Measurements from ENCODE around the gene ADCY6. TPM values are rescaled to one million over a fixed set of nuclear protein-coding genes. Genes with fewer than 3 reads are reported as not detected.

Gene ADCY6
- total and polyA plus RNA-seq, 12 donors = 20.8 to 55.3 (median 31.0) TPM

DNA sequence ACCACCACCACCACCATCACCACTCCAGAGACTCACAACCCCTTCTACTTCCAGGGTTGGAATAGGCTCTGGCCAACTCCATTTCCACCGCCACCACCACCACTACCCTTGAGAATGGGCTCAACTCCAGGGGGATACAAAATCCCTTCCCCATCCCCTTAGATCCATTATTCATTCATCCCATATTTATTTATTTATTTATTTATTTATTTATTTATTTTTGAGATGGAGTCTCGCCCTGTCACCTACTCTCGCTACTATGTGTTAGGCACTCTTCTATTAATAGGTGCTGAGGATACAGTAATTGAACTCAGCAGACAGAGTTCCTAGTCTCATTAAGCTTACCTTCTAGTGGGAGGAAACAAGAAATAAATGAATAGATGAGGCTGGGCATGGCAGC lies 4.8 kb upstream of the ADCY6 start:
- H3K9me3 ChIP-seq (replicated peaks in 1 of 3) = no peaks in the 10 kb centered on the region
- peaks cover 0 to 6% of the 10 kb centered on the region in 2 donors for H3K4me1 ChIP-seq (replicated peaks in 1 of 2)
- intact Hi-C loops (cut with DNase I) = loop anchor here in 1 of 2 donors (5.0 kb wide), 1 partner anchor 41 kb away; no protein-coding TSS in a partner anchor
- TF ChIP-seq CTCF (IDR thresholded peaks at IDR 0.05) = no peak
- TF ChIP-seq POLR2A (IDR thresholded peaks at IDR 0.05) = no peak
- DNase-seq = no peak
- no peaks in the 10 kb centered on the region for H3K27me3 ChIP-seq
- H3K36me3 ChIP-seq (replicated peaks in 1 of 2) = no peaks in the 10 kb centered on the region
- 80 to 91% (median 87%) methylated on average over 3 of the region's 3 CpGs for WGBS, 4 donors
- no peak overlapping the region for H3K27ac ChIP-seq
- no peak overlapping the region for H3K4me3 ChIP-seq

GRCh38 chr12:48789858-48790326 lies 1.0 kb upstream of the ADCY6 start:
- Histone ChIP-seq H3K36me3 (replicated peaks in 1 of 2) (no peaks in the 10 kb centered on the region), H3K27ac (no peak overlapping the region), H3K4me3 (peak overlapping the region in 2 of 4 donors; percentile 87 to 97), H3K4me1 (replicated peaks in 1 of 2) (peaks cover 17 to 24% of the 10 kb centered on the region in 2 donors), H3K27me3 (no peaks in the 10 kb centered on the region), H3K9me3 (replicated peaks in 1 of 3) (no peaks in the 10 kb centered on the region)
- intact Hi-C loops (cut with DNase I) = loop anchor here in 1 of 2 donors (5.0 kb wide), 1 partner anchor 38 kb away; no protein-coding TSS in a partner anchor
- TF ChIP-seq POLR2A (IDR thresholded peaks at IDR 0.05) (no peak), CTCF (IDR thresholded peaks at IDR 0.05) (no peak)
- DNase-seq = no peak
- 9 to 27% (median 20%) methylated on average over 4 of the region's 4 CpGs for WGBS, 4 donors

DNA sequence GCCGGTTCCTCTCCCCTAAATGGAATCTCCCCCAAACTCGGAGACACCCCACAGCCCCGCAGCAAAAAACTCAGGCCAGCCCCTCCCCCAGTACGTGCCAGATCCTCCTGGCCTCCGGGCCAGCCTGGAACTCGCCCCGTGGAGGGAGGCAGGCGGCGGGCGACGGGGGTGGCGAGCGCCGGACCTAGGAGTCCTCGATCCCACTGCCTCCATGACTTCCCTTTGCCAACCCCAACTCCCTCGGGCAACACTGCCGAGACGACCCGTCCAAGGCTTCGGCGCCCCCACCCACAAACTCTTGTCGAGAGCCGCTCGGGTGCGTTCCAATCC lies 400 bp downstream of the ADCY6 start:
- TF ChIP-seq CTCF (IDR thresholded peaks at IDR 0.05) (no peak), POLR2A (IDR thresholded peaks at IDR 0.05) (peak in 1 of 2 donors; percentile 3)
- peak overlapping the region in 3 of 4 donors; percentile 40 to 97 (median 87) for H3K4me3 ChIP-seq
- intact Hi-C loops (cut with DNase I) = no loop called here
- peak overlapping the region in 3 of 5 donors; percentile 13 to 84 (median 78) for H3K27ac ChIP-seq
- DNase-seq = peak in 2 of 7 donors; percentile 22 to 31
- H3K36me3 ChIP-seq (replicated peaks in 1 of 2) = no peaks in the 10 kb centered on the region
- peaks cover 17 to 24% of the 10 kb centered on the region in 2 donors for H3K4me1 ChIP-seq (replicated peaks in 1 of 2)
- H3K27me3 ChIP-seq = no peaks in the 10 kb centered on the region
- H3K9me3 ChIP-seq (replicated peaks in 1 of 3) = no peaks in the 10 kb centered on the region
- WGBS, 4 donors = 0 to 9% (median 0%) methylated on average over 1 to 25 of the region's 25 CpGs

- Histone ChIP-seq H3K4me3 (peak overlapping the region in 3 of 4 donors; percentile 40 to 97 (median 87)), H3K4me1 (replicated peaks in 1 of 2) (peaks cover 17 to 24% of the 10 kb centered on the region in 2 donors), H3K36me3 (replicated peaks in 1 of 2) (peaks cover 0 to 2% of the 10 kb centered on the region in 2 donors), H3K27ac (peak overlapping the region in 3 of 5 donors; percentile 13 to 84 (median 78)), H3K27me3 (no peaks in the 10 kb centered on the region), H3K9me3 (replicated peaks in 1 of 3) (no peaks in the 10 kb centered on the region)
- TF ChIP-seq POLR2A (IDR thresholded peaks at IDR 0.05) (no peak), CTCF (IDR thresholded peaks at IDR 0.05) (no peak)
- peak in 1 of 7 donors; percentile 21 for DNase-seq
- WGBS, 4 donors = 13 to 29% (median 22%) methylated on average over 5 to 11 of the region's 11 CpGs
- intact Hi-C loops (cut with DNase I) = no loop called here
Observed at GRCh38 chr12:48787791-48788523, 932 bp downstream of the ADCY6 start.

Data from adrenal gland (tissue), 12 donors.